ENCODE results near the gene ZNF722.
"Not testable (repeated sequence)": the region's sequence is repeated elsewhere in the genome, so short reads cannot be mapped to it uniquely, and the experiment has no call there.

Gene ZNF722

GRCh38 chr7:63998549-63998948 is at the start of gene ZNF722:
ZNF722 (plus strand) TSS chr7:63998849; CDS start chr7:63998962, 113 bp downstream.
- no peak within 1 kb of the TSS for H3K4me2 ChIP-seq (ENCODE audit: low read depth, low read length, poor library complexity, severe bottlenecking)
- no peaks in the 10 kb centered on the region; the same call in 1 of the 2 replicates for H3K9me3 ChIP-seq (ENCODE audit: insufficient read depth, low read depth, low read length)
- H3K27me3 ChIP-seq (ENCODE audit: insufficient read depth, low read length, poor library complexity, severe bottlenecking): no peaks in the 10 kb centered on the region
- no peak within 1 kb of the TSS for H3K4me3 ChIP-seq (ENCODE audit: low read length, poor library complexity, severe bottlenecking)
- no peaks in the 10 kb centered on the region for H3K9me2 ChIP-seq (replicated peaks; ENCODE audit: low read depth, low read length)
- H4K20me1 ChIP-seq (ENCODE audit: insufficient read depth, low read length, poor library complexity, severe bottlenecking): no peaks in the 10 kb centered on the region
- no peaks in the 10 kb centered on the region for H3K36me3 ChIP-seq (ENCODE audit: insufficient read depth, low read length)
- no peaks in the 10 kb centered on the region for H3K79me2 ChIP-seq (ENCODE audit: insufficient read depth, low read length)
- no peak within 1 kb of the TSS for H3K9ac ChIP-seq (ENCODE audit: low read depth, low read length, poor library complexity, severe bottlenecking)
- H3K4me1 ChIP-seq (ENCODE audit: insufficient read depth, low read length, poor library complexity, severe bottlenecking): no peaks in the 10 kb centered on the region
- no peak within 1 kb of the TSS for H2AFZ ChIP-seq (ENCODE audit: low read length)
- TF ChIP-seq CTCF (conservative IDR thresholded peaks at IDR 0.05; ENCODE audit: low read length): no peak
- no peak for TF ChIP-seq EZH2phosphoT487 (IDR thresholded peaks at IDR 0.05; ENCODE audit: borderline replicate concordance)
- no peaks in the 10 kb centered on the region for H3F3A ChIP-seq (ENCODE audit: low read depth)

- Histone ChIP-seq H2AFZ (ENCODE audit: low read length) (no peak overlapping the region), H3K9me2 (replicated peaks; ENCODE audit: low read depth, low read length) (no peaks in the 10 kb centered on the region), H3K4me3 (ENCODE audit: low read length, poor library complexity, severe bottlenecking) (no peak overlapping the region), H3K4me2 (ENCODE audit: low read depth, low read length, poor library complexity, severe bottlenecking) (no peak overlapping the region), H3K36me3 (ENCODE audit: insufficient read depth, low read length) (no peaks in the 10 kb centered on the region), H3K4me1 (ENCODE audit: insufficient read depth, low read length, poor library complexity, severe bottlenecking) (no peaks in the 10 kb centered on the region), H4K20me1 (ENCODE audit: insufficient read depth, low read length, poor library complexity, severe bottlenecking) (no peaks in the 10 kb centered on the region), H3K79me2 (ENCODE audit: insufficient read depth, low read length) (no peaks in the 10 kb centered on the region), H3K9me3 (ENCODE audit: insufficient read depth, low read depth, low read length) (no peaks in the 10 kb centered on the region), H3K27me3 (ENCODE audit: insufficient read depth, low read length, poor library complexity, severe bottlenecking) (no peaks in the 10 kb centered on the region), H3F3A (ENCODE audit: low read depth) (no peaks in the 10 kb centered on the region), H3K9ac (ENCODE audit: low read depth, low read length, poor library complexity, severe bottlenecking) (no peak overlapping the region)
- TF ChIP-seq EZH2phosphoT487 (IDR thresholded peaks at IDR 0.05; ENCODE audit: borderline replicate concordance) (no peak), CTCF (conservative IDR thresholded peaks at IDR 0.05; ENCODE audit: low read length) (no peak)
Measured at GRCh38 chr7:63953181-63953580, 45.5 kb upstream of the ZNF722 start.

GRCh38 chr7:63968629-63969028 is 30.0 kb upstream of the ZNF722 start:
- no peak overlapping the region for H3K9ac ChIP-seq (ENCODE audit: low read depth, low read length, poor library complexity, severe bottlenecking)
- no peaks in the 10 kb centered on the region for H3K4me1 ChIP-seq (ENCODE audit: insufficient read depth, low read length, poor library complexity, severe bottlenecking)
- H2AFZ ChIP-seq (ENCODE audit: low read length): no peak overlapping the region
- TF ChIP-seq EZH2phosphoT487 (IDR thresholded peaks at IDR 0.05; ENCODE audit: borderline replicate concordance) (no peak), CTCF (conservative IDR thresholded peaks at IDR 0.05; ENCODE audit: low read length) (no peak)
- H3K4me3 ChIP-seq (ENCODE audit: low read length, poor library complexity, severe bottlenecking): no peak overlapping the region
- H3K79me2 ChIP-seq (ENCODE audit: insufficient read depth, low read length): no peaks in the 10 kb centered on the region
- H4K20me1 ChIP-seq (ENCODE audit: insufficient read depth, low read length, poor library complexity, severe bottlenecking): no peaks in the 10 kb centered on the region
- H3F3A ChIP-seq (ENCODE audit: low read depth): no peaks in the 10 kb centered on the region
- H3K4me2 ChIP-seq (ENCODE audit: low read depth, low read length, poor library complexity, severe bottlenecking): no peak overlapping the region
- H3K27me3 ChIP-seq (ENCODE audit: insufficient read depth, low read length, poor library complexity, severe bottlenecking): no peaks in the 10 kb centered on the region
- peaks cover 2% of the 10 kb centered on the region; the same call in 1 of the 2 replicates for H3K9me3 ChIP-seq (ENCODE audit: insufficient read depth, low read depth, low read length)
- H3K9me2 ChIP-seq (replicated peaks; ENCODE audit: low read depth, low read length): no peaks in the 10 kb centered on the region
- H3K36me3 ChIP-seq (ENCODE audit: insufficient read depth, low read length): no peaks in the 10 kb centered on the region

- H3K9ac ChIP-seq (ENCODE audit: low read depth, low read length, poor library complexity, severe bottlenecking); H3K4me2 ChIP-seq (ENCODE audit: low read depth, low read length, poor library complexity, severe bottlenecking); H3K4me1 ChIP-seq (ENCODE audit: insufficient read depth, low read length, poor library complexity, severe bottlenecking); H3F3A ChIP-seq (ENCODE audit: low read depth); H3K9me2 ChIP-seq (replicated peaks; ENCODE audit: low read depth, low read length); H3K36me3 ChIP-seq (ENCODE audit: insufficient read depth, low read length); H3K27me3 ChIP-seq (ENCODE audit: insufficient read depth, low read length, poor library complexity, severe bottlenecking); H3K79me2 ChIP-seq (ENCODE audit: insufficient read depth, low read length); H3K4me3 ChIP-seq (ENCODE audit: low read length, poor library complexity, severe bottlenecking); H4K20me1 ChIP-seq (ENCODE audit: insufficient read depth, low read length, poor library complexity, severe bottlenecking); H3K9me3 ChIP-seq (ENCODE audit: insufficient read depth, low read depth, low read length); H2AFZ ChIP-seq (ENCODE audit: low read length): not testable (repeated sequence)
Measured at GRCh38 chr7:64015496-64015895, 16.8 kb downstream of the ZNF722 start.

Data from Loucy (cell line).